GM18519 (cell line): ENCODE results near the gene RBM38.
"Not testable (repeated sequence)": the region's sequence is repeated elsewhere in the genome, so short reads cannot be mapped to it uniquely, and the experiment has no call there.

Source experiments
- ATAC-seq: cut with Tn5 transposase; IDR thresholded peaks from one replicate; pipeline ENCODE4 v1.9.1; 2021; ENCODE audit warnings: mild to moderate bottlenecking, moderate library complexity; ENCODE audit not compliant: unreplicated experiment, low FRiP score

The RBM38 gene

GRCh38 chr20:57416296-57417022, 25.3 kb downstream of the RBM38 start:
- no peak for ATAC-seq

GRCh38 chr20:57417051-57417689, 26.0 kb downstream of the RBM38 start:
- ATAC-seq = no peak

DNA sequence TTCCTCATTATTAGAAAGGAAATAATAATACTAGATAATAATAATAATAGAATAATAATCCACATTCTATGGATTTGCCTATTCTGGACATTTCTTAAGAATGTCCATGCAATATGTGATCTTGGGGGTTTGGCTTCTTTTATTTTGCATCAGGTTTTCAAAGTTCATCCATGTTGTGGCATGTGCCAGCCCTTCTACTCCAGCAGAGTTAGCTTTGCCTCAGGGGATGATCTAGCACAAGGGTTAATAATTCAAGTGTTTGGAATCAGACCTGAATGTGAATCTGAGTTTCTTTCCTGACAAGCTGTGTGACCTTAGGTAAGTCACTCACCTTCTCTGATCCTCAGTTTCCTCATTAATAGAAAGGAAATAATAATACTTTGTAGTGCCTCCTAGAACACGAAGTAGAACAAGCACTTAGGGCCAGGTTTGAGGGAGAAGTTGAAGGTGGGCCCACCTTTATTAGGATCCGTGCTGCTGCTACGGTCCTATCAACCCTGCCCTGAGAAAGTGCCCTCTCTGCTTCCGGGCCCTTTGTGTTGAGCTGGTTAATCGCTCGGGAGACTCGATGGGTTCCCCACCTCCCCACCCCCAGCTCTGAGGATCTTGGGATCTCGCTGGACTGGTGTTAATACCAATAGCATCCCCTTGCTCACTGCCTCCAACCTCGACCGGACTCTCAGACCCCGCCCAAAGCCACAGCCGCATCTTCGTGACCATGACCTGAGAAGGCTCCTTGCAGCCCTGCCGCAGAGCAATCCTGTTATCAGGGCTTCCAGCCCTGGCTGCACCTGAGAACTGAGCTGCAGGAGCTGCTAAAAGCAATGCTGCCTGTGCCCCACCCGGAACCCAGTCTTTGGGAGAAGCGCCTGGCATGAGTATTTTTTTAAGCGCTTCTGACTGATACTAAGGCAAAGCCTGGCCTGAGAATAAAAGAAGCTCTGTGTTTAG, 26.9 kb downstream of the RBM38 start:
- no peak for ATAC-seq

DNA sequence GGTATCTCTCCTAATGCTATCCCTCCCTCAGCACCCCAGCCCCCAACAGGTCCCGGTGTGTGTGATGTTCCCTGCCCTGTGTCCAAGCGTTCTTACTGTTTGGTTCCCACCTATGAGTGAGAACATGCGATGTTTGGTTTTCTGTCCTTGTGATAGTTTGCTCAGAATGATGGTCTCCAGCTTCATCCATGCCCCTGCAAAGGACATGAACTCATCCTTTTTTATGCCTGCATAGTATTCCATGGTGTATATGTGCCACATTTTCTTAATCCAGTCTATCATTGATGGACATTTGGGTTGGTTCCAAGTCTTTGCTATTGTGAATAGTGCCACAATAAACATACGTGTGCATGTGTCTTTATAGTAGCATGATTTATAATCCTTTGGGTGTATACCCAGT, 28.3 kb downstream of the RBM38 start:
- ATAC-seq = not testable (repeated sequence)

DNA sequence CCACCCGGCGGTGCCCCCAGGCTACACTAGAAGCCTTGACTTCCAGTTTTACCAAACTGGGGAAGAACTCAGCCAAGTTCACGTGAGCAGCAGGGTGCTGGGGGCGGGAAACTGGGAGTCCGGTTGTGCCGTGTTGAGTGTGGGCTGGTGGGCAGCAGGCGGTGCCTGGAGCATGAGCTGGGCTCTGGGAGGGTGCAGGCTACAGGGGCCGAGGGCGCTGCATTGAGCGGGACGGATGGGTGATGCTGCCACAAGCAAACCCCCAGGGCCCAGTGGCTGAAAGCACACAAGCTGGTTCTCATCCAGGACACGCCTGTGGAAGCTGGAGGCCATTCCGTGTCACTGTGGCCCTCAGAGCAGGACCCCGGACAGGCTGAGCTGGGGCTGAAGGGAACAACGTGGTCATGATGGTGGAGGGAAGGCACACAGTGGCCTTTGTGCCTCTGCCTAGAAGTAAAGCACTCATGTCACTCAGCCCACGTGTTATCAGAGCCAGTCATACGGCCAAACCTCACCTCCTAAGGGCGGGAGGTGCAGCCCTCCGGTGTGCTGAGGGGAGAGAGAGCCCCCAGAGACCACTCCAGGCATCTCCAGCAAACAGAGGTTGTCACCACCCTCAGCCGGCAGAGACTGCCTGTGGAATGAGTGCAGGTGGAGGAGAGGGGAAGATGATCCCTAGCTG, 29.5 kb downstream of the RBM38 start:
- ATAC-seq = no peak

- no peak for ATAC-seq
These were observed 30.3 kb downstream of the RBM38 start for GRCh38 chr20:57421253-57422220.

DNA sequence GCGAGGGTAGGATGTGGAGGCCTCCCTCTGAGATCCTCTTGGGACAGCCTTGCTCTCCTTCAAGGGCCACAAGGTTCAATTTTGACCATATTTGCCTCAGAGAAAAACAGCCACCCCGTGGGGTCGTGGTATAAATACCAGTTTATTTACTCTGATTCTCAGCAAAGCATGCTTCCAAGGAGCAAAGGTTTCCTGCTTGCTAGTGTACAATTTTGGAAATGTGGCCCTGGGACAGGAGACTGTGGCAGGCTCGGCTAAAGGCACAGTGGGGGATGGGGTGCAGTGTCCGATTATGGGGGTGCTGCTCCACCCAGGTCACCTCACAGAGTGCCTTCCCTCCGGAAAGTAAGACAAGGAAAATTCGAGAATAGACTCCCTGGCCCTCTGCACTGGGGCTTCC, 31.1 kb downstream of the RBM38 start:
- ATAC-seq = no peak

GRCh38 chr20:57425150-57426013, 34.2 kb downstream of the RBM38 start:
- ATAC-seq = no peak

DNA sequence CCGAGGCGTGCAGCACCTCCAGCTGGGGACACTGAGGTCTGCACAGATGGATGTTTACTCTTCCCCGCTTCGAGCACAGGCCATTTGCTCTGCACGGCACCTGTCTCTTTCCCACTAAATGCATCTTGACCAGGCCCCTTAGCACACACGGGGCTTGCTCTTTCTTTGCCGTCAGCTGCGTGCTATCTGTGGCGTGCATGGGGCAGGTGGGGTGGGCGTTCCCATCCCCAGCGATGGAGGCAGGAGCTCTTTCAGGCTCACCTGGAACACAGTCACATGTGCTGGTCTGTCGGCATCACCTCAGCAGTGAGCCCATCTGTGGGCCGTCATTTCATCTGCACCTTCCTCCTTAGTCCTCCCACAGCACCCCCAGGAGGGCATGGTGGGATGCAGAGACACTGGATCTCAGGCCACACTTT, 35.1 kb downstream of the RBM38 start:
- ATAC-seq = no peak

GRCh38 chr20:57426831-57427230, 35.6 kb downstream of the RBM38 start:
- ATAC-seq = no peak

GRCh38 chr20:57428324-57429158, 37.3 kb downstream of the RBM38 start:
- no peak for ATAC-seq

GRCh38 chr20:57429159-57429496, 37.9 kb downstream of the RBM38 start:
- no peak for ATAC-seq

GRCh38 chr20:57429580-57430200, 38.5 kb downstream of the RBM38 start:
- no peak for ATAC-seq

DNA sequence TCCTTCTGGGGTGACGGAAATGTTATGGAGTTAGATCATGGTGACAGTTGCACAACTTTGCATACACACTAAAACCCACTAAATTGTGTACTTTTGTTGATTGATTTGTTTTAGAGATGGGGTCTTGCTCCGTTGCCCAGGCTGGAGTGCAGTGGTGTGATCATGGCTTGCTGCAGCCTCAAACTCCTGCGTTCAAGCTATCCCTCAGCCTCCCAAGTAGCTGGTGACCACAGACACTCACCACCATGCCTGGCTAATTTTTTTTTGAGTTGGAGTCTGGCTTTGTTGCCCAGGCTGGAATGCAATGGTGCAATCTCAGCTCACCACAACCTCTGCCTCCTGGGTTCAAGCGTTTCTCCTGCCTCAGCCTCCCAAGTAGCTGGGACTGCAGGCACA, 39.0 kb downstream of the RBM38 start:
- ATAC-seq = not testable (repeated sequence)

DNA sequence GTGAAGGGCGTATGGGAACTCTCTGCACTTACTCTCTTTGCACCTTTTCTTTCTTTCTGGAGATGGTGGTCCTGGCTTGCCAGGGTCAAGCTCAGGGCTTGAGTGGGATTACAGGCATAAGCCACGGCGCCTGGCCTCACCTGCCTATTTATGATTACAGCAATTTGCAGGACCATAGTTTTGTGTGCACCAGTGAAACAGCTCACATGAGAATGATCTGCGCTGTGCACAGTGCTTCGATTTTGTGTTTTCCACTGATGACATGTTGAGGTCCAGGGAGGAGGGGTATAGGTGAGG, 40.3 kb downstream of the RBM38 start:
- no peak for ATAC-seq

DNA sequence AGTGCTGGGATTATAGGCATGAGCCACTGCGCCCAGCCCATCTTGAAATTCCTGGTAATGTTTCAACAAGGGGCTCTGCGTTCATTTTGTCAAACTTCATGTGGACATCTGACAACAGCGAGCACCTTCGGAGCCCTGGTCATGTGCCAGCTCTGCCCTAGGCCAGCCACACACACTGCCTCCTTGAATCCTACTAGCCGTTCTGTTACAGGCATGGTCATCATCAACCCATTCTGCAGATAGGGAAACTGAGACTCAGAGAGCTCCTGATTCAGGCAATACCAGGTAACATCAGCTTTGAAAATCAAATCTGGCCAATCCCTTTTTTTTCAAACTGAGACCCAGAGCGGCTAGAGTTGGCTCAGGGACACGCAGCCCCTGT, 41.3 kb downstream of the RBM38 start:
- no peak for ATAC-seq

GRCh38 chr20:57432862-57433491, 41.8 kb downstream of the RBM38 start:
- peak; percentile 73 for ATAC-seq
